Right atrium auricular region (tissue), 2 donors: ENCODE results near the gene AIFM3. TPM values are rescaled to one million over a fixed set of nuclear protein-coding genes. Genes with fewer than 3 reads are reported as not detected.

Source experiments
- DNase-seq: peaks from one replicate; pipeline ENCODE4 v3.0.0-alpha.2; 2019; ENCODE audit warnings: low spot score
- H3K27ac ChIP-seq, 2 donors: fragments of 200-600 bp; sonication (generic); 1 replicate in 1 of 2; 2 replicates in 1 of 2; pipeline ENCODE4 v1.5.1; 2016 to 2019
- H3K27me3 ChIP-seq, 2 donors: fragments of 200-600 bp; sonication (generic); one replicate each; pipeline versions ENCODE4 v1.5.1 to v1.6.0; 2017 to 2019
- H3K36me3 ChIP-seq: fragments of 200-600 bp; sonication (generic); one replicate; pipeline ENCODE4 v1.5.1; 2016
- H3K4me1 ChIP-seq, 2 donors: fragments of 200-600 bp; sonication (generic); one replicate each; pipeline versions ENCODE4 v1.5.1 to v1.6.0; 2017 to 2019
- H3K4me3 ChIP-seq, 2 donors: fragments of 200-600 bp; sonication (generic); 1 replicate in 1 of 2; 2 replicates in 1 of 2; pipeline ENCODE4 v1.5.1; 2017 to 2019; ENCODE audit warnings: mild to moderate bottlenecking in 1 of 2, moderate library complexity in 1 of 2
- H3K9me3 ChIP-seq, 2 donors: fragments of 200-600 bp; sonication (generic); one replicate each; pipeline ENCODE4 v1.5.1; 2019
- CTCF ChIP-seq, 2 donors: fragments of 200-600 bp; sonication (generic); IDR thresholded peaks; one replicate each; pipeline ENCODE4 v1.5.1; 2019; ENCODE audit warnings: antibody characterized with exemption in 2 of 2
- total RNA-seq, 2 donors: library from RNA; depleted of rRNA; stranded (reverse); fragments of >200 nt; gene quantifications; one replicate each; pipeline ENCODE4 v1.1.0, GENCODE V29; 2016

The AIFM3 gene
- total RNA-seq, 2 donors from 2014 or later: 0.75 to 1.0 TPM

GRCh38 chr22:20946080-20946986, 20.7 kb upstream of the AIFM3 start:
- peaks cover 0 to 52% of the 10 kb centered on the region in 2 donors for H3K4me1 ChIP-seq
- peaks cover 18% of the 10 kb centered on the region for H3K36me3 ChIP-seq
- DNase-seq: no peak
- H3K9me3 ChIP-seq: no peaks in the 10 kb centered on the region
- no peak overlapping the region for H3K4me3 ChIP-seq
- no peak for TF ChIP-seq CTCF (IDR thresholded peaks at IDR 0.05)
- H3K27me3 ChIP-seq: no peaks in the 10 kb centered on the region
- H3K27ac ChIP-seq: peak overlapping the region in 1 of 2 donors; percentile 59

GRCh38 chr22:20946991-20947390, 20.1 kb upstream of the AIFM3 start:
- DNase-seq: no peak
- peak overlapping the region in 1 of 2 donors; percentile 59 for H3K27ac ChIP-seq
- H3K36me3 ChIP-seq: peaks cover 25% of the 10 kb centered on the region
- peaks cover 0 to 47% of the 10 kb centered on the region in 2 donors for H3K4me1 ChIP-seq
- TF ChIP-seq CTCF (IDR thresholded peaks at IDR 0.05): no peak
- H3K27me3 ChIP-seq: no peaks in the 10 kb centered on the region
- no peak overlapping the region for H3K4me3 ChIP-seq
- H3K9me3 ChIP-seq: no peaks in the 10 kb centered on the region

GRCh38 chr22:20948450-20948849, 18.6 kb upstream of the AIFM3 start:
- no peak overlapping the region for H3K4me3 ChIP-seq
- DNase-seq: no peak
- no peaks in the 10 kb centered on the region for H3K27me3 ChIP-seq
- no peak overlapping the region for H3K27ac ChIP-seq
- H3K9me3 ChIP-seq: no peaks in the 10 kb centered on the region
- peaks cover 0 to 39% of the 10 kb centered on the region in 2 donors for H3K4me1 ChIP-seq
- TF ChIP-seq CTCF (IDR thresholded peaks at IDR 0.05): no peak
- H3K36me3 ChIP-seq: peaks cover 32% of the 10 kb centered on the region

GRCh38 chr22:20948989-20949388, 18.1 kb upstream of the AIFM3 start:
- Histone ChIP-seq H3K27me3 (no peaks in the 10 kb centered on the region), H3K9me3 (no peaks in the 10 kb centered on the region), H3K36me3 (peaks cover 32% of the 10 kb centered on the region), H3K4me3 (no peak overlapping the region), H3K27ac (no peak overlapping the region), H3K4me1 (peaks cover 0 to 43% of the 10 kb centered on the region in 2 donors)
- DNase-seq: no peak
- no peak for TF ChIP-seq CTCF (IDR thresholded peaks at IDR 0.05)

- Histone ChIP-seq H3K27ac (no peak overlapping the region), H3K27me3 (no peaks in the 10 kb centered on the region), H3K36me3 (peaks cover 32% of the 10 kb centered on the region), H3K9me3 (no peaks in the 10 kb centered on the region), H3K4me1 (peaks cover 0 to 45% of the 10 kb centered on the region in 2 donors), H3K4me3 (no peak overlapping the region)
- no peak for TF ChIP-seq CTCF (IDR thresholded peaks at IDR 0.05)
- DNase-seq: no peak
Observed at GRCh38 chr22:20949698-20950183, 17.3 kb upstream of the AIFM3 start.
